ENCODE results near the gene LIN7B. TPM values are rescaled to one million over a fixed set of nuclear protein-coding genes. Genes with fewer than 3 reads are reported as not detected.

Gene LIN7B
- total RNA-seq, 2 experiments from 2014 or later: 3.6 to 5.5 TPM

DNA sequence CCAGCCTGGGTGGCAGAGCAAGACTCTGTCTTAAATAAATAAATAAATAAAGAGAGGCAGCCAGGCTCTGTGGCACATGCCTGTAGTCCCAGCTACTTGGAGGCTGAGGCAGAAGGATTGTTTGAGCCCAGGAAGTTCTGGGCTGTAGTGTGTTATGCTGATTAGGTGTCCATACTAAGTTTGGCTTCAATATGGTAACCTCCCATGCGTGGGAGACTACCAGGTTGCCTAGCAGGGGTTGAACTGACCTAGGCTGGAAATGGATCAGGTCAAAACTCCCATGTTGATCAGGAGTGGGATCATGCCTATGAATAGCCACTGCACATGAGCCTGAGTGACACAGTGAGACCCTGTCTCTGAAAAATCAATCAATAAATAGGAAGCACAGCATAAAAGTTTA lies 32.9 kb upstream of the LIN7B start:
- Histone ChIP-seq H3K9me2 (ENCODE audit: insufficient read depth, low read length) (no peaks in the 10 kb centered on the region), H3K79me2 (ENCODE audit: insufficient read depth, low read depth, low read length) (peaks cover 10% of the 10 kb centered on the region), H3K4me1 (ENCODE audit: insufficient read depth, low read length, poor library complexity, severe bottlenecking) (peaks cover 6% of the 10 kb centered on the region), H3K4me2 (ENCODE audit: low read length) (no peak overlapping the region), H3K4me3 (ENCODE audit: low read depth, low read length, poor library complexity, severe bottlenecking) (no peak overlapping the region), H2AFZ (ENCODE audit: low read length) (no peak overlapping the region), H3K9me3 (ENCODE audit: low read length) (no peaks in the 10 kb centered on the region), H3K36me3 (ENCODE audit: insufficient read depth, low read length) (peaks cover 5% of the 10 kb centered on the region), H4K20me1 (ENCODE audit: insufficient read depth, low read length) (peaks cover 6% of the 10 kb centered on the region), H3K27ac (ENCODE audit: low read depth, low read length, poor library complexity, severe bottlenecking) (no peak overlapping the region)
- no peak for DNase-seq (ENCODE audit: low spot score)
- BruUV-seq (replicated peaks): no TSS peak
- TF ChIP-seq, protein P1, sequence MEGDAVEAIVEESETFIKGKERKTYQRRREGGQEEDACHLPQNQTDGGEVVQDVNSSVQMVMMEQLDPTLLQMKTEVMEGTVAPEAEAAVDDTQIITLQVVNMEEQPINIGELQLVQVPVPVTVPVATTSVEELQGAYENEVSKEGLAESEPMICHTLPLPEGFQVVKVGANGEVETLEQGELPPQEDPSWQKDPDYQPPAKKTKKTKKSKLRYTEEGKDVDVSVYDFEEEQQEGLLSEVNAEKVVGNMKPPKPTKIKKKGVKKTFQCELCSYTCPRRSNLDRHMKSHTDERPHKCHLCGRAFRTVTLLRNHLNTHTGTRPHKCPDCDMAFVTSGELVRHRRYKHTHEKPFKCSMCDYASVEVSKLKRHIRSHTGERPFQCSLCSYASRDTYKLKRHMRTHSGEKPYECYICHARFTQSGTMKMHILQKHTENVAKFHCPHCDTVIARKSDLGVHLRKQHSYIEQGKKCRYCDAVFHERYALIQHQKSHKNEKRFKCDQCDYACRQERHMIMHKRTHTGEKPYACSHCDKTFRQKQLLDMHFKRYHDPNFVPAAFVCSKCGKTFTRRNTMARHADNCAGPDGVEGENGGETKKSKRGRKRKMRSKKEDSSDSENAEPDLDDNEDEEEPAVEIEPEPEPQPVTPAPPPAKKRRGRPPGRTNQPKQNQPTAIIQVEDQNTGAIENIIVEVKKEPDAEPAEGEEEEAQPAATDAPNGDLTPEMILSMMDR (conservative IDR thresholded peaks at IDR 0.05; ENCODE audit: low read length): no peak
- no peak for TF ChIP-seq EZH2phosphoT487 (IDR thresholded peaks at IDR 0.05; ENCODE audit: borderline replicate concordance, low read depth, low read length)
- ChIA-PET CTCF (ENCODE audit: unreplicated experiment) (no interaction called here), POLR2A (no interaction called here)
- intact Hi-C loops (cut with micrococcal nuclease; ENCODE audit: unreplicated experiment): no loop called here

DNA sequence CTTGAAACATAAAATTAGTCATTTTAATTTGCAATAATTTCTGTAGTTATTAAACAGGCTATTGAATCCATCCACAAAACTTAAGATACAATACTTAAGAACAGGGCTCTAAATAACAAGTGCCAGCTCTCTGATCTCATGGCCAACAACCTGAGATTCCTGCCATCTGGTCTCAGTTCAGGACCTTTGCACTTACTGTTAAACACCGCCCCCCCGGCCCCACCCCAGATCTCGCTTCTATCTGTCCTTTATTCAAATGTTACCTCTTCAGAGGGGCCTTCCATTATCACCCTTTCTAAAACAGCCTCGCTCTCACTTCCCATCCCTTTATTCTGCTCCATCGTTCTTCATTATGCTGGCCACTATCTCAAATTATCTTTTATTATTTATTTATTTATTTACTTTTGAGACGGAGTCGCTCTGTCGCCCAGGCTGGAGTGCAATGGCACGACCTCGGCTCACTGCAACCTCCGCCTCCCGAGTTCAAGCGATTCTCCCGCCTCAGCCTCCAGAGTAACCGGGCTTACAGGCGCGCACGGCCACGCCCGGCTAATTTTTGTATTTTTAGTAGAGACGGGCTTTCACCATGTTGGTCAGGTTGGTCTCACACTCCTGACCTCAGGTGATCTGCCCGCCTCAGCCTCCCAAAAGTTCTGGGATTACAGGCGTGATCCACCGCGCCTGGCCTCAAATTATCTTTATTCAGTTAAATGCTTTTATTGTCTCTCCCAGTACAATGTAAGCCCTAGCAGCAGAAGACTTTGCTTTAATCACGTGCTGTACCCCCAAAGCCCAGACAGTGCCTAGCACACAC lies 29.8 kb upstream of the LIN7B start:
- peak overlapping the region; percentile 92 for H2AFZ ChIP-seq (ENCODE audit: low read length)
- peaks cover 21% of the 10 kb centered on the region for H3K4me1 ChIP-seq (ENCODE audit: insufficient read depth, low read length, poor library complexity, severe bottlenecking)
- H3K4me2 ChIP-seq (ENCODE audit: low read length): peak overlapping the region; percentile 69
- TF ChIP-seq, protein P1 (conservative IDR thresholded peaks at IDR 0.05; ENCODE audit: low read length): no peak
- TF ChIP-seq EZH2phosphoT487 (IDR thresholded peaks at IDR 0.05; ENCODE audit: borderline replicate concordance, low read depth, low read length): no peak
- H3K27ac ChIP-seq (ENCODE audit: low read depth, low read length, poor library complexity, severe bottlenecking): peak overlapping the region; percentile 68
- peaks cover 24% of the 10 kb centered on the region for H4K20me1 ChIP-seq (ENCODE audit: insufficient read depth, low read length)
- no peak for DNase-seq (ENCODE audit: low spot score)
- intact Hi-C loops (cut with micrococcal nuclease; ENCODE audit: unreplicated experiment): no loop called here
- no peaks in the 10 kb centered on the region for H3K9me3 ChIP-seq (ENCODE audit: low read length)
- no TSS peak for BruUV-seq (replicated peaks)
- ChIA-PET CTCF (ENCODE audit: unreplicated experiment) (no interaction called here), POLR2A (no interaction called here)
- H3K4me3 ChIP-seq (ENCODE audit: low read depth, low read length, poor library complexity, severe bottlenecking): peak overlapping the region; percentile 98
- no peaks in the 10 kb centered on the region for H3K9me2 ChIP-seq (ENCODE audit: insufficient read depth, low read length)
- peaks cover 40% of the 10 kb centered on the region for H3K79me2 ChIP-seq (ENCODE audit: insufficient read depth, low read depth, low read length)
- H3K36me3 ChIP-seq (ENCODE audit: insufficient read depth, low read length): peaks cover 33% of the 10 kb centered on the region
